Measurements from ENCODE around the gene PPA1. TPM values are rescaled to one million over a fixed set of nuclear protein-coding genes. Genes with fewer than 3 reads are reported as not detected.
"Not testable (repeated sequence)": the region's sequence is repeated elsewhere in the genome, so short reads cannot be mapped to it uniquely, and the experiment has no call there.

Gene PPA1
- total RNA-seq, 1 donor from 2014 or later: 56.3 TPM

DNA sequence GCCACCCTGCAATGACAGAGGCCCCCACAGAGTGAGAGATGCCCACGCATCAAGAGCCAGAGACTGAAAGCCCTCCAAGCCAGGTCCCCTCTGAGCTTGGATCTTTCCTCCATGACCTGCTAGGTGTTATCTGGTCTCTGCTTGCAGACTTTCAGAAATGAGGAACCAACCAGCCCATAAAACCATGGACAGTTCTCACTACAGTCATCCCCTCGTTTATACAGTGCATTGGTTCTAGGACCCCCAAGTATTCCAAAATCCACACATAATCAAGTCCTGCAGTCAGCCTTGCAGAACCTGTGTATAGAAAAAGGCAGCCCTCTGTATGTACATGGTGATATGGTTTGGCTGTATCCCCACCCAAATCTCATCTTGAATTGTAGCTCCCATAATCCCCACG is 27.5 kb upstream of the PPA1 start:
- DNase-seq (ENCODE audit: low spot score): no peak
- no peak overlapping the region for H3K27ac Mint-ChIP-seq (ENCODE audit: unreplicated experiment)
- H3K4me1 Mint-ChIP-seq (ENCODE audit: unreplicated experiment): no peaks in the 10 kb centered on the region
- peaks cover 2% of the 10 kb centered on the region for H3K27me3 Mint-ChIP-seq (ENCODE audit: unreplicated experiment)
- no peak overlapping the region for H3K4me3 Mint-ChIP-seq (ENCODE audit: unreplicated experiment)
- no peaks in the 10 kb centered on the region for H3K9me3 Mint-ChIP-seq (ENCODE audit: unreplicated experiment)
- no peaks in the 10 kb centered on the region for H3K36me3 Mint-ChIP-seq (ENCODE audit: low read depth, unreplicated experiment)
- TF ChIP-seq, protein P1, sequence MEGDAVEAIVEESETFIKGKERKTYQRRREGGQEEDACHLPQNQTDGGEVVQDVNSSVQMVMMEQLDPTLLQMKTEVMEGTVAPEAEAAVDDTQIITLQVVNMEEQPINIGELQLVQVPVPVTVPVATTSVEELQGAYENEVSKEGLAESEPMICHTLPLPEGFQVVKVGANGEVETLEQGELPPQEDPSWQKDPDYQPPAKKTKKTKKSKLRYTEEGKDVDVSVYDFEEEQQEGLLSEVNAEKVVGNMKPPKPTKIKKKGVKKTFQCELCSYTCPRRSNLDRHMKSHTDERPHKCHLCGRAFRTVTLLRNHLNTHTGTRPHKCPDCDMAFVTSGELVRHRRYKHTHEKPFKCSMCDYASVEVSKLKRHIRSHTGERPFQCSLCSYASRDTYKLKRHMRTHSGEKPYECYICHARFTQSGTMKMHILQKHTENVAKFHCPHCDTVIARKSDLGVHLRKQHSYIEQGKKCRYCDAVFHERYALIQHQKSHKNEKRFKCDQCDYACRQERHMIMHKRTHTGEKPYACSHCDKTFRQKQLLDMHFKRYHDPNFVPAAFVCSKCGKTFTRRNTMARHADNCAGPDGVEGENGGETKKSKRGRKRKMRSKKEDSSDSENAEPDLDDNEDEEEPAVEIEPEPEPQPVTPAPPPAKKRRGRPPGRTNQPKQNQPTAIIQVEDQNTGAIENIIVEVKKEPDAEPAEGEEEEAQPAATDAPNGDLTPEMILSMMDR (IDR thresholded peaks at IDR 0.05; ENCODE audit: unreplicated experiment): no peak

DNA sequence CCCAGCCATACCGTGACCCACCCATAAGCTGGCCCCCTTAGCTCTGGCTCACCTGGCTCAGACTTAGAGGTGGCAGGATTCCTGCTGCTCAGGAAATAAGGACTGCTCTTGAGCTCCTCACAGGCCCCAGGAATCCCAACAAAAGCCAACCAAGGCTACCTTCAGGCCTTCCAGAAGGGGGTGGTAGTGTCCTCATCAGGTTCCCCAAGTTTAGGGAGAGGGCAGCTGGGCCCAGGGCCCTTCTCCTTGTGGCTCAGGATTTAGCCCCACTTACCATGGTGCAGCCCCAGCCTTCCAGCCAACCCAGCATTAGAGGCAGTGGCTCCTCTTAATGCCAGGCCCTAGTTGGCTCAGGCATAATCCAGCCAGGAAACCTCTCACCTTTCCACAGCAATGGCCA is 27.0 kb upstream of the PPA1 start:
- H3K36me3 Mint-ChIP-seq (ENCODE audit: low read depth, unreplicated experiment): no peaks in the 10 kb centered on the region
- H3K9me3 Mint-ChIP-seq (ENCODE audit: unreplicated experiment): no peaks in the 10 kb centered on the region
- H3K27ac Mint-ChIP-seq (ENCODE audit: unreplicated experiment): no peak overlapping the region
- peaks cover 2% of the 10 kb centered on the region for H3K27me3 Mint-ChIP-seq (ENCODE audit: unreplicated experiment)
- TF ChIP-seq, protein P1 (IDR thresholded peaks at IDR 0.05; ENCODE audit: unreplicated experiment): no peak
- no peaks in the 10 kb centered on the region for H3K4me1 Mint-ChIP-seq (ENCODE audit: unreplicated experiment)
- no peak overlapping the region for H3K4me3 Mint-ChIP-seq (ENCODE audit: unreplicated experiment)
- no peak for DNase-seq (ENCODE audit: low spot score)

GRCh38 chr10:70258216-70258615 is 25.0 kb upstream of the PPA1 start:
- no peaks in the 10 kb centered on the region for H3K4me1 Mint-ChIP-seq (ENCODE audit: unreplicated experiment)
- H3K9me3 Mint-ChIP-seq (ENCODE audit: unreplicated experiment): no peaks in the 10 kb centered on the region
- no peak overlapping the region for H3K27ac Mint-ChIP-seq (ENCODE audit: unreplicated experiment)
- no peaks in the 10 kb centered on the region for H3K36me3 Mint-ChIP-seq (ENCODE audit: low read depth, unreplicated experiment)
- peaks cover 2% of the 10 kb centered on the region for H3K27me3 Mint-ChIP-seq (ENCODE audit: unreplicated experiment)
- no peak for DNase-seq (ENCODE audit: low spot score)
- no peak overlapping the region for H3K4me3 Mint-ChIP-seq (ENCODE audit: unreplicated experiment)
- TF ChIP-seq, protein P1 (IDR thresholded peaks at IDR 0.05; ENCODE audit: unreplicated experiment): no peak

DNA sequence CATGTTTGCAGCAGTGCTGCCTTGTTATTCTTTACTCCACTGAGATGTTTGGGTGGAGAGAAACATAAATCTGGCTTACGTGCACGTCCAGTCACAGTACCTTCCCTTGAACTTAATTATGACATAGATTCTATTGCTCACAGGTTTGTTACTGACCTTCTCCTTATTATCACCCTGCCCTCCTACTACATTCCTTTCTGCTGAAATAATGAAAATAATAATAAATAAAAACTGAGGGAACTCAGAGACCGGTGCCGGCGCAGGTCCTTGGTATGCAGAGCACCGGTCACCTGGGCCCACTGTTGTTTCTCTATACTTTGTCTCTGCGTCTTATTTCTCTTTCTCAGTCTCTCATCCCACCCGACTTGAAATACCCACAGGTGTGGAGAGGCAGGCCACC is 24.6 kb upstream of the PPA1 start:
- H3K4me1 Mint-ChIP-seq (ENCODE audit: unreplicated experiment); H3K4me3 Mint-ChIP-seq (ENCODE audit: unreplicated experiment): not testable (repeated sequence)

DNA sequence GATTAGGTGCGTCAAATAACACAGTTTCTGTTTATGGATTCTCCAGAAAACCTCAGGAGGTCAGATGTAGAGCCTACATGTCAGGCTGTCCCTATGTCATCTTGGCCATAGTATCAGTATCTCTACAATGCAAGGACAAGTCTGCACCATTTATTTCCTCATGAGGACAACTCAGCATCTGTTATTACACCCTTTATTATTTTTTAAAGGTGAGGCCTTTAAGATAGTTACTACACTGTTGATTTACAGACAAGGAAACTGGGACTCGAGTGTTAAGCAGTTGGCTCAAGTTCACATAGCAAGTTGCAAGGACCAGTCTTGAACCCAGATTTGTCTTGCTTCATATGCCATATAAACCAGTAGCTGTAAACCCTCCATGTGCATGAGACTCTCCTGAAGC is 23.2 kb upstream of the PPA1 start:
- TF ChIP-seq, protein P1 (IDR thresholded peaks at IDR 0.05; ENCODE audit: unreplicated experiment): no peak
- Mint-ChIP-seq H3K4me1 (ENCODE audit: unreplicated experiment) (no peaks in the 10 kb centered on the region), H3K36me3 (ENCODE audit: low read depth, unreplicated experiment) (no peaks in the 10 kb centered on the region), H3K27me3 (ENCODE audit: unreplicated experiment) (peaks cover 2% of the 10 kb centered on the region), H3K9me3 (ENCODE audit: unreplicated experiment) (no peaks in the 10 kb centered on the region), H3K27ac (ENCODE audit: unreplicated experiment) (no peak overlapping the region), H3K4me3 (ENCODE audit: unreplicated experiment) (no peak overlapping the region)
- DNase-seq (ENCODE audit: low spot score): no peak

More for the DNA sequence above, 24.6 kb upstream of the PPA1 start:
- DNase-seq (ENCODE audit: low spot score); H3K27ac Mint-ChIP-seq (ENCODE audit: unreplicated experiment); H3K27me3 Mint-ChIP-seq (ENCODE audit: unreplicated experiment); H3K9me3 Mint-ChIP-seq (ENCODE audit: unreplicated experiment); H3K36me3 Mint-ChIP-seq (ENCODE audit: low read depth, unreplicated experiment): not testable (repeated sequence)

Data from endothelial cell (in vitro differentiated cells).